SH-SY5Y (cell line): ENCODE measurements around the gene MGAT3.

Source experiments
- GATA2 ChIP-seq: IDR thresholded peaks from 2 replicates; pipeline ENCODE4 v1.6.1; 2011; ENCODE audit warnings: mild to moderate bottlenecking, low read depth, low read length
- GATA3 ChIP-seq: IDR thresholded peaks from 2 replicates; pipeline ENCODE4 v1.6.1; 2011; ENCODE audit warnings: low read depth, mild to moderate bottlenecking, low read length, moderate library complexity

GRCh38 chr22:39488563-39489083, 31.8 kb downstream of the MGAT3 start:
- TF ChIP-seq GATA2 (no peak), GATA3 (no peak)
